Karpas-422 (cell line): Measurements from ENCODE around the gene VIP. TPM values are rescaled to one million over a fixed set of nuclear protein-coding genes. Genes with fewer than 3 reads are reported as not detected.
"Not testable (repeated sequence)": the region's sequence is repeated elsewhere in the genome, so short reads cannot be mapped to it uniquely, and the experiment has no call there.

Source experiments
- DNase-seq: peaks from one replicate; pipeline ENCODE4 v3.0.0-alpha.2; 2015
- H2AFZ ChIP-seq: fragments of 200-600 bp; sonication (generic); 2 replicates; pipeline ENCODE4 v1.6.1; 2014; ENCODE audit warnings: antibody characterized with exemption, low read length, mixed read lengths
- H3K27ac ChIP-seq: fragments of 200-600 bp; sonication (generic); 2 replicates; pipeline ENCODE4 v1.5.1; 2014; ENCODE audit warnings: mild to moderate bottlenecking, low read length, moderate library complexity
- H3K27me3 ChIP-seq: fragments of 200-600 bp; sonication (generic); 2 replicates; pipeline ENCODE4 v1.6.1; 2014; ENCODE audit warnings: low read length, mixed read lengths
- H3K36me3 ChIP-seq: fragments of 200-600 bp; sonication (generic); 2 replicates; pipeline ENCODE4 v1.6.1; 2014; ENCODE audit warnings: low read length, mixed read lengths; ENCODE audit not compliant: insufficient read depth
- H3K4me1 ChIP-seq: fragments of 200-600 bp; sonication (generic); 2 replicates; pipeline ENCODE4 v1.6.1; 2014; ENCODE audit warnings: mild to moderate bottlenecking, low read length, mixed read lengths
- H3K4me2 ChIP-seq: fragments of 200-600 bp; sonication (generic); 2 replicates; pipeline ENCODE4 v1.6.1; 2014; ENCODE audit warnings: low read length, low read depth, mild to moderate bottlenecking; ENCODE audit not compliant: poor library complexity, severe bottlenecking
- H3K4me3 ChIP-seq: fragments of 200-600 bp; sonication (generic); 2 replicates; pipeline ENCODE4 v1.5.1; 2014; ENCODE audit warnings: mild to moderate bottlenecking, antibody characterized with exemption, low read length, mixed read lengths
- H3K79me2 ChIP-seq: fragments of 200-600 bp; sonication (generic); 2 replicates; pipeline ENCODE4 v1.6.1; 2014; ENCODE audit warnings: mild to moderate bottlenecking, low read length, mixed read lengths
- H3K9ac ChIP-seq: fragments of 200-600 bp; sonication (generic); 2 replicates; pipeline ENCODE4 v1.6.0; 2014; ENCODE audit warnings: low read length
- H3K9me2 ChIP-seq: fragments of 200-600 bp; sonication (generic), shearing (Covaris generic); replicated peaks from 2 replicates; pipeline ENCODE4 v1.6.0; 2014; ENCODE audit warnings: mild to moderate bottlenecking, low read length, moderate library complexity; ENCODE audit not compliant: insufficient read depth
- H3K9me3 ChIP-seq: fragments of 300-700, 200-600 bp; sonication (generic); 2 replicates; pipeline ENCODE4 v1.6.1; 2014; ENCODE audit warnings: low read length, mixed read lengths
- H4K20me1 ChIP-seq: fragments of 200-600 bp; sonication (generic); 2 replicates; pipeline ENCODE4 v1.6.1; 2014; ENCODE audit warnings: mild to moderate bottlenecking, antibody characterized with exemption, low read length, low read depth; ENCODE audit not compliant: insufficient read depth
- total RNA-seq: library from RNA; depleted of rRNA; stranded (reverse); fragments of >200 nt; shearing (Covaris generic); gene quantifications from 2 replicates; pipeline ENCODE4 v1.2.3, GENCODE V29; 2014; ENCODE audit warnings: low replicate concordance; rRNA removed

VIP gene
- total RNA-seq, result not detected in 2 replicates

DNA sequence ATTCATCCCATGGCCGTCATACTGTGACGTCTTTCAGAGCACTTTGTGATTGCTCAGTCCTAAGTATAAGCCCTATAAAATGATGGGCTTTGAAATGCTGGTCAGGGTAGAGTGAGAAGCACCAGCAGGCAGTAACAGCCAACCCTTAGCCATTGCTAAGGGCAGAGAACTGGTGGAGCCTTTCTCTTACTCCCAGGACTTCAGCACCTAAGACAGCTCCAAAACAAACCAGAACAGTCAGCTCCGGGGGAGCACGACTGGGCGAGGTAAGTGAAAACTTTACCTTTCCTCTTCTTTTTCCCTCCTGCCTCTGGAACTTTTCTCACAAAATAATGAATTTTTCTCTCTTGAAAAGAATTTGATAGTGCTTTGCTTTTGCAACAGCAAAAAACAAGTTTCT, at the start of gene VIP:
Gene VIP, plus strand, starts transcription at position 104 of the 400 bp plus-strand sequence. CDS start 1,381 bp downstream, outside the sequence.
- H3K4me3 ChIP-seq, result no peak within 1 kb of the TSS
- no peak within 1 kb of the TSS for H3K4me2 ChIP-seq
- no peaks in the 10 kb centered on the region for H3K36me3 ChIP-seq
- H3K27me3 ChIP-seq, result no peaks in the 10 kb centered on the region
- H3K9ac ChIP-seq, result no peak within 1 kb of the TSS
- peak; percentile 55 for DNase-seq
- no peaks in the 10 kb centered on the region for H3K9me2 ChIP-seq
- no peak within 1 kb of the TSS for H2AFZ ChIP-seq
- H3K79me2 ChIP-seq, result no peaks in the 10 kb centered on the region
- H3K27ac ChIP-seq, result no peak within 1 kb of the TSS
- H3K9me3 ChIP-seq, result no peaks in the 10 kb centered on the region
- H4K20me1 ChIP-seq, result no peaks in the 10 kb centered on the region
- H3K4me1 ChIP-seq, result no peaks in the 10 kb centered on the region

DNA sequence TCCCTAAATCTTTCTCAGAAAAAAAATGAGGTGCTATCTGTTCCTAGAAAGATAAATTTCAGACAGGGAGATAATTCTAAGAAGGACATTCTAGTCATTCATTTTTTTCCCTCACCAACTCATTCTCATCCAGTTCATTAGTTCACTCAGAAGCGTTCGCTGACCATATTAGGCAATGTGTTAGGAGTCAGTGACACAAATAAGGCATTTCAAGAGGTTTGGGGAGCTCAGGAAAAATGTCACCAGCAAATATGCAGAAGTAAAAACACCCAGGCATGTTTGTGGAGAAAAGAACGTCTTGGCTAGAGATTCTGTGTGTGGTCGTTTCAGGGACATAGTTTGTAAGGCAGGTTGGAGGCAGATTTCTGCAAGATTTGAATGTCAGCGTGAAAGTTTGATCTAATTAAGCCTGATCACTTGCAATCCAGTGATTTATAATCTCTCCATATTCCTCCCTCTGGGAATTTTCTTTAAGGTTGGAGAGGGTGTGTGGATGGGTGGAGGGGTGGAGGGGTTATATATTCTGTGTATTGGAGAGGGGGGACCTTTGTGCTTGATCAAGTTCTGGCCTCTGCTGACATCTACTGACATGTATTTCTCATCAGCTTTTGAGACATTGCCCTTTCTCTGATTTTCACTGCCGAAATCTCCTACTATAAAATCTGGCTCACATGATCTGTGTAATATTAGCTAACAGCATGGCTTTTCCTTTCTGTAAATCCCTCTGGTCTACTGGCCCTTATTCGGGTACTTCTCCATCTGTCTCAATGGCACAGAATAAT, 49.3 kb upstream of the VIP start:
- Histone ChIP-seq H3K4me2 (no peak overlapping the region), H4K20me1 (no peaks in the 10 kb centered on the region), H3K9me3 (no peaks in the 10 kb centered on the region), H2AFZ (no peak overlapping the region), H3K79me2 (no peaks in the 10 kb centered on the region), H3K4me1 (no peaks in the 10 kb centered on the region), H3K36me3 (no peaks in the 10 kb centered on the region), H3K27me3 (no peaks in the 10 kb centered on the region), H3K4me3 (no peak overlapping the region), H3K27ac (no peak overlapping the region), H3K9me2 (no peaks in the 10 kb centered on the region), H3K9ac (no peak overlapping the region)
- DNase-seq, result no peak

DNA sequence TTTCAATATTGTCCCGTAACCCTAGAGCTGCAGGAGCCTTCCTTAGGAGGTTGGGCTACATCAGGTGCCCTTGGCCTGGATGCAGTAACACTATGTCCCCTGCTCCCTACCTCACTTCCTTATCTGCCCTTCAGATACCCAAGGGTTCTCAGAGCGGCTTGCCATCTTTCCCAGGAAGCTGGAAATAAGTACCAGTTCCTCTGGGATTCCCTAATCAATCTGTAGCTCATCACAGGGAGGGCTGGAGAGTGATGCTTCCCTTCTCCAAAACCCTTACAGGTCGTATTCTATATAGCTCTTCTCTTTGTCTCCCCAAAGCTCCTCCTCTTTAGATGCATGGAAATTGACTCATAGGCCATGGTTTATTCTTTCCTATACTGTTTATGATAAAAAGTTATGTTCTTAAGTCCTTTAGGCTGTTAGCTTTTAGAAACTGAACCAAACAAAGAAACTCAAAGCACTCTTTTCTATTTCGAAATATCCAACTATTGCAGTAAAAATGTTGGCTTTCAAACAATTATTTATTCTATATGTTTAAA, 48.7 kb upstream of the VIP start:
- DNase-seq, result no peak
- H3K9me2 ChIP-seq, result no peaks in the 10 kb centered on the region
- H3K79me2 ChIP-seq, result no peaks in the 10 kb centered on the region
- H3K9me3 ChIP-seq, result no peaks in the 10 kb centered on the region
- no peaks in the 10 kb centered on the region for H3K27me3 ChIP-seq
- no peak overlapping the region for H3K27ac ChIP-seq
- no peak overlapping the region for H3K4me2 ChIP-seq
- H3K36me3 ChIP-seq, result no peaks in the 10 kb centered on the region
- no peaks in the 10 kb centered on the region for H4K20me1 ChIP-seq
- H3K4me3 ChIP-seq, result no peak overlapping the region
- no peaks in the 10 kb centered on the region for H3K4me1 ChIP-seq
- no peak overlapping the region for H3K9ac ChIP-seq
- no peak overlapping the region for H2AFZ ChIP-seq

GRCh38 chr6:152703750-152704149, 46.8 kb upstream of the VIP start:
- H3K4me1 ChIP-seq, H3K79me2 ChIP-seq, H4K20me1 ChIP-seq, H3K27me3 ChIP-seq, H3K9me2 ChIP-seq, DNase-seq, H3K9ac ChIP-seq, H3K4me2 ChIP-seq, H3K9me3 ChIP-seq, H3K36me3 ChIP-seq, H3K4me3 ChIP-seq, H3K27ac ChIP-seq, H2AFZ ChIP-seq: not testable (repeated sequence)

DNA sequence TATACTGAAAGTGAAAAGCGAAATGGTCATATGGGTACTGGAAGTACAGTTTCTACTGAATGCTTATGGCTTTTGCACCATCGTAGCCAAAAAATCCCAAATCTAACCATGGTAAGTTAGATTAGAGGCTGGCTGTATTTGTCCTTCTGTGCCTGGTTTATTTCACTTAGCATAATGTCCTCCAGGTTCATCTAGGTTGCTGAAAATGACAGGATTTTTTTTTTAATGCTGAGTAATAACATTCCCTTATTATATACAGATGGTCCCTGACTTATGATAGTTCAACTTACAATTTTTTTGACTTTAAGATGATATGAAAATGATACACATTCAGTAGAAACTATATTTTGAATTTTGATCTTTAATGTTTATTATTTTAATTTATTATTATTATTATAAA, 45.3 kb upstream of the VIP start:
- Histone ChIP-seq H3K27me3 (no peaks in the 10 kb centered on the region), H3K36me3 (no peaks in the 10 kb centered on the region), H3K9ac (no peak overlapping the region), H2AFZ (no peak overlapping the region), H3K9me3 (no peaks in the 10 kb centered on the region), H3K4me1 (no peaks in the 10 kb centered on the region), H3K9me2 (no peaks in the 10 kb centered on the region), H3K4me3 (no peak overlapping the region), H3K27ac (no peak overlapping the region), H3K4me2 (no peak overlapping the region), H3K79me2 (no peaks in the 10 kb centered on the region), H4K20me1 (no peaks in the 10 kb centered on the region)
- DNase-seq, result no peak

GRCh38 chr6:152716322-152716721, 34.3 kb upstream of the VIP start:
- H3K4me1 ChIP-seq, result no peaks in the 10 kb centered on the region
- no peak overlapping the region for H3K4me3 ChIP-seq
- H3K4me2 ChIP-seq, result no peak overlapping the region
- no peak overlapping the region for H3K9ac ChIP-seq
- no peaks in the 10 kb centered on the region for H3K9me3 ChIP-seq
- H3K9me2 ChIP-seq, result no peaks in the 10 kb centered on the region
- H2AFZ ChIP-seq, result no peak overlapping the region
- no peak for DNase-seq
- H3K79me2 ChIP-seq, result no peaks in the 10 kb centered on the region
- H3K27me3 ChIP-seq, result no peaks in the 10 kb centered on the region
- no peaks in the 10 kb centered on the region for H3K36me3 ChIP-seq
- no peaks in the 10 kb centered on the region for H4K20me1 ChIP-seq
- no peak overlapping the region for H3K27ac ChIP-seq

- Histone ChIP-seq H3K4me1 (no peaks in the 10 kb centered on the region), H4K20me1 (no peaks in the 10 kb centered on the region), H3K27me3 (no peaks in the 10 kb centered on the region), H3K9me3 (no peaks in the 10 kb centered on the region), H3K4me2 (no peak overlapping the region), H3K9me2 (no peaks in the 10 kb centered on the region), H2AFZ (no peak overlapping the region), H3K9ac (no peak overlapping the region), H3K79me2 (no peaks in the 10 kb centered on the region), H3K27ac (no peak overlapping the region), H3K4me3 (no peak overlapping the region), H3K36me3 (no peaks in the 10 kb centered on the region)
- DNase-seq, result no peak
Observed at GRCh38 chr6:152720974-152721373, 29.6 kb upstream of the VIP start.

GRCh38 chr6:152721956-152722355, 28.6 kb upstream of the VIP start:
- Histone ChIP-seq H3K4me1 (no peaks in the 10 kb centered on the region), H3K9me2 (no peaks in the 10 kb centered on the region), H3K36me3 (no peaks in the 10 kb centered on the region), H3K9me3 (no peaks in the 10 kb centered on the region), H3K27me3 (no peaks in the 10 kb centered on the region), H3K79me2 (no peaks in the 10 kb centered on the region), H3K9ac (no peak overlapping the region), H3K4me3 (no peak overlapping the region), H3K27ac (no peak overlapping the region), H3K4me2 (no peak overlapping the region), H4K20me1 (no peaks in the 10 kb centered on the region), H2AFZ (no peak overlapping the region)
- no peak for DNase-seq
